IMR-90 (cell line): Measurements from ENCODE around the gene NELL1. TPM values are rescaled to one million over a fixed set of nuclear protein-coding genes. Genes with fewer than 3 reads are reported as not detected.

Experiments
- ATAC-seq: fragments of 200-7000 bp; cut with Tn5 transposase; 2 replicates; pipeline ENCODE4 v1.9.1; 2020; ENCODE audit warnings: low read depth, mild to moderate bottlenecking, moderate library complexity
- BruUV-seq: library from RNA; stranded (reverse); fragments of 400-500 nt; replicated peaks from 2 replicates; lab custom pipeline; 2021; lab: Mats Ljungman, UMichigan
- CTCF ChIA-PET: fragments of 300-600 bp; formaldehyde crosslinking; extraction: SDS; loops from one replicate; lab custom pipeline; 2021; ENCODE audit warnings: antibody characterized with exemption; lab: Yijun Ruan, JAX
- POLR2A ChIA-PET: fragments of 300-600 bp; sonication (Branson Sonifier 250); formaldehyde crosslinking; loops from one replicate; lab custom pipeline; 2022; ENCODE audit warnings: antibody characterized with exemption; ENCODE audit not compliant: unreplicated experiment; lab: Charles Lee
- DNase-seq: peaks from one replicate; pipeline ENCODE4 v3.0.0; 2013
- H2AFZ ChIP-seq: replicated peaks from 2 replicates; pipeline ENCODE3; 2013; ENCODE audit warnings: low read length, mild to moderate bottlenecking; ENCODE audit not compliant: poor library complexity
- H2AK5ac ChIP-seq: 2 replicates; pipeline ENCODE4 v1.6.1; 2013; ENCODE audit warnings: low read depth, low read length, inconsistent platforms
- H2AK9ac ChIP-seq: replicated peaks from 2 replicates; pipeline ENCODE3; 2013; ENCODE audit warnings: mild to moderate bottlenecking, low read depth, low read length, moderate library complexity; ENCODE audit not compliant: poor library complexity
- H2BK120ac ChIP-seq: 2 replicates; pipeline ENCODE4 v1.6.1; 2013; ENCODE audit warnings: low read depth, low read length, inconsistent platforms
- H2BK15ac ChIP-seq: 3 replicates; pipeline ENCODE4 v1.6.1; 2013; ENCODE audit warnings: low read depth, low read length, inconsistent platforms
- H2BK20ac ChIP-seq: 2 replicates; pipeline ENCODE4 v1.6.1; 2013; ENCODE audit warnings: low read depth, mild to moderate bottlenecking, inconsistent platforms, low read length, moderate library complexity
- H2BK5ac ChIP-seq: 2 replicates; pipeline ENCODE4 v1.6.1; 2013; ENCODE audit warnings: mild to moderate bottlenecking, low read depth, low read length, inconsistent platforms; ENCODE audit not compliant: poor library complexity, severe bottlenecking
- H3K14ac ChIP-seq: replicated peaks from 2 replicates; pipeline ENCODE4 v1.6.1; 2013; ENCODE audit warnings: low read depth, low read length, inconsistent platforms
- H3K18ac ChIP-seq: 2 replicates; pipeline ENCODE4 v1.6.1; 2013; ENCODE audit warnings: low read depth, low read length, control low read depth
- H3K23ac ChIP-seq: 2 replicates; pipeline ENCODE4 v1.6.1; 2013; ENCODE audit warnings: low read depth, low read length, inconsistent platforms
- H3K27ac ChIP-seq: 2 replicates; pipeline ENCODE4 v1.5.1; 2013; ENCODE audit warnings: mild to moderate bottlenecking, control low read depth, low read length; ENCODE audit not compliant: insufficient read depth
- H3K27me3 ChIP-seq: 2 replicates; pipeline ENCODE4 v1.6.1; 2013; ENCODE audit warnings: low read length; ENCODE audit not compliant: control insufficient read depth, insufficient read depth
- H3K36me3 ChIP-seq: 2 replicates; pipeline ENCODE4 v1.6.1; 2013; ENCODE audit warnings: low read length, mixed read lengths; ENCODE audit not compliant: control insufficient read depth, insufficient read depth
- H3K4ac ChIP-seq: 2 replicates; pipeline ENCODE4 v1.6.1; 2013; ENCODE audit warnings: low read depth, low read length, inconsistent platforms
- H3K4me1 ChIP-seq: 2 replicates; pipeline ENCODE4 v1.6.1; 2013; ENCODE audit warnings: low read length, mixed read lengths; ENCODE audit not compliant: control insufficient read depth, insufficient read depth
- H3K4me2 ChIP-seq: 2 replicates; pipeline ENCODE4 v1.6.1; 2013; ENCODE audit warnings: low read depth, mild to moderate bottlenecking, control low read depth, low read length, moderate library complexity
- H3K4me3 ChIP-seq: 2 replicates; pipeline ENCODE4 v1.5.1; 2013; ENCODE audit warnings: low read depth, mild to moderate bottlenecking, control low read depth, low read length, moderate library complexity; ENCODE audit not compliant: insufficient read depth
- H3K56ac ChIP-seq: 2 replicates; pipeline ENCODE4 v1.6.1; 2013; ENCODE audit warnings: low read length, inconsistent platforms; ENCODE audit not compliant: insufficient read depth; ENCODE audit errors: extremely low read depth
- H3K79me1 ChIP-seq, 2 experiments: 2 replicates each; pipeline ENCODE4 v1.6.1; 2013; ENCODE audit warnings: low read length in 2 of 2, inconsistent platforms in 1 of 2, low read depth in 1 of 2
- H3K9ac ChIP-seq: 2 replicates; pipeline ENCODE4 v1.6.1; 2013; ENCODE audit warnings: low read depth, low read length, control low read depth
- H3K9me1 ChIP-seq: 2 replicates; pipeline ENCODE4 v1.6.1; 2013; ENCODE audit warnings: low read length, inconsistent platforms; ENCODE audit not compliant: insufficient read depth
- H3K9me3 ChIP-seq: 2 replicates; pipeline ENCODE4 v1.6.1; 2013; ENCODE audit warnings: low read length; ENCODE audit not compliant: control insufficient read depth, insufficient read depth
- H4K20me1 ChIP-seq: 2 replicates; pipeline ENCODE4 v1.6.1; 2013; ENCODE audit warnings: low read length, inconsistent platforms; ENCODE audit not compliant: insufficient read depth
- H4K5ac ChIP-seq: 2 replicates; pipeline ENCODE4 v1.6.1; 2013; ENCODE audit warnings: mild to moderate bottlenecking, low read depth, low read length, control low read depth
- H4K8ac ChIP-seq, 2 experiments: 2 replicates each; pipeline ENCODE4 v1.6.1; 2013; ENCODE audit warnings: low read depth in 2 of 2, low read length in 2 of 2, control low read depth in 1 of 2, inconsistent platforms in 1 of 2
- H4K91ac ChIP-seq: 2 replicates; pipeline ENCODE4 v1.6.1; 2013; ENCODE audit warnings: low read depth, low read length, inconsistent platforms; ENCODE audit not compliant: insufficient read depth
- CEBPB ChIP-seq: IDR thresholded peaks from 2 replicates; pipeline ENCODE4 v1.6.1; 2012; ENCODE audit warnings: low read depth, low read length, improper control_type of control experiment
- ELK1 ChIP-seq: fragments of 150-350 bp; IDR thresholded peaks from 2 replicates; pipeline ENCODE4 v1.6.1; 2016; ENCODE audit warnings: low read depth, mild to moderate bottlenecking, low read length, moderate library complexity, borderline replicate concordance
- MAZ ChIP-seq: IDR thresholded peaks from 2 replicates; pipeline ENCODE4 v1.6.1; 2012; ENCODE audit warnings: low read depth, mild to moderate bottlenecking, low read length, improper control_type of control experiment, moderate library complexity, borderline replicate concordance
- WGBS, 2 experiments: methylation state at CpG; one replicate each; pipeline versions ENCODE4 v1.1.5 to v1.1.7; 2013; ENCODE audit warnings: missing lambda C conversion rate in 2 of 2; ENCODE audit not compliant: insufficient read length in 1 of 2; ENCODE audit errors: extremely low coverage in 2 of 2; 5-methylcytosine and 5-hydroxymethylcytosine counted together
- dilution Hi-C: fragments of 300-500 bp; cut with HindIII; formaldehyde crosslinking; loops from one replicate; pipeline ENCODE4 v1.14.3; 2018; ENCODE audit warnings: low sequenced_read_pairs; ENCODE audit not compliant: unreplicated experiment
- in situ Hi-C: fragments of 300-500 bp; cut with MboI; formaldehyde crosslinking; loops from 3 replicates; pipeline ENCODE4 v1.14.3; 2019; ENCODE audit warnings: low sequenced_read_pairs, inconsistent platforms, mixed read lengths
- intact Hi-C: fragments of 100-400 bp; cut with micrococcal nuclease; formaldehyde crosslinking; loops from 2 replicates; pipeline ENCODE4 v1.10.0; 2022
- polyA plus RNA-seq, 3 experiments: library from polyadenylated mRNA; depleted of rRNA; stranded (reverse); fragments of >200 nt; gene quantifications; 2 replicates each; pipeline ENCODE4 v1.2.3, GENCODE V29; 2012; ENCODE audit warnings: low replicate concordance in 1 of 3
- total RNA-seq: library from RNA; depleted of rRNA; stranded (reverse); fragments of >200 nt; gene quantifications from 2 replicates; pipeline ENCODE4 v1.2.3, GENCODE V29; 2012

Gene NELL1
- total and polyA plus RNA-seq, 2 of the 4 experiments (the other 2 are of a cell fraction): not detected

- Histone ChIP-seq H2BK5ac (no peak overlapping the region), H3K4me2 (no peak overlapping the region), H2BK120ac (no peak overlapping the region), H3K56ac (no peak overlapping the region), H2BK15ac (no peak overlapping the region), H4K8ac (no peak overlapping the region), H3K36me3 (no peaks in the 10 kb centered on the region), H2BK20ac (no peak overlapping the region), H3K18ac (no peak overlapping the region), H4K91ac (no peak overlapping the region), H2AK5ac (no peak overlapping the region), H3K14ac (no peak overlapping the region), H3K27ac (no peak overlapping the region), H3K9ac (no peak overlapping the region), H3K9me3 (peaks cover 5% of the 10 kb centered on the region), H2AK9ac (no peak overlapping the region), H4K5ac (no peak overlapping the region), H3K4me1 (no peaks in the 10 kb centered on the region), H3K79me1 (no peaks in the 10 kb centered on the region), H3K9me1 (no peaks in the 10 kb centered on the region), H3K4me3 (no peak overlapping the region), H2AFZ (no peak overlapping the region), H3K23ac (no peak overlapping the region), H3K4ac (no peak overlapping the region), H3K27me3 (no peaks in the 10 kb centered on the region), H4K20me1 (no peaks in the 10 kb centered on the region)
- no CpG with 5 or more reads among the region's 3 CpGs for WGBS, 2 experiments
- no peak for DNase-seq
- dilution Hi-C loops (no loop called here), intact Hi-C loops (no loop called here), in situ Hi-C loops (no loop called here)
- POLR2A ChIA-PET: no interaction called here
- ATAC-seq: no peak
- TF ChIP-seq MAZ (no peak), ELK1 (no peak), CEBPB (no peak)
- no TSS peak for BruUV-seq
- CTCF ChIA-PET: no interaction called here
Observed at GRCh38 chr11:20771681-20772080, 102.3 kb downstream of the NELL1 start.
